Stimulated activated CD8-positive, alpha-beta memory T cell treated with anti-CD3 and anti-CD28 coated beads, Interleukin-2, amount 100 ng/mL, for 1 hour (primary cell): Measurements from ENCODE around the gene CPNE4.
"Not testable (repeated sequence)": the region's sequence is repeated elsewhere in the genome, so short reads cannot be mapped to it uniquely, and the experiment has no call there.

ENCODE experiments used
- DNase-seq, 2 donors: peaks; one replicate each; pipeline ENCODE4 v3.0.0-alpha.2; 2020; ENCODE audit warnings: low read depth in 2 of 2

The CPNE4 gene

DNA sequence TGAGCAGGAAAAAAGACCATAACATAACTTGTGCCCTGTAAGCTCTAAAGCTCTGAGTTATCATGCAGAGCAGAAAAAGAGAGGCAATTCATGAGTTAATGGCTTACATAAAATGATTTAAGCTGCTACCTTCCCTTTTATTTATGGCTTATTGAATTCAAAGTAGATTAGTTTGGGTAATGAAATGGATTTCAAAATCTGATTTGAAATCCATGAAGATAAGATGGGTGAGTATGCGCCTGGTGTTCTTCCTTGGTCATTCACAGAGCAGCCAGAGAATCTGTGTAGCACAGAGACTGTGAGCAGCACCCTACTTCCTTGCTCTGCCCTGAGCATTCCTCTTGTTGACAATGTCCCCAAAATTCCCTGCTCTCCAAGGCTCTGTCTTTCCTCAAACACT lies 495.8 kb downstream of the CPNE4 start:
- no peak for DNase-seq

DNA sequence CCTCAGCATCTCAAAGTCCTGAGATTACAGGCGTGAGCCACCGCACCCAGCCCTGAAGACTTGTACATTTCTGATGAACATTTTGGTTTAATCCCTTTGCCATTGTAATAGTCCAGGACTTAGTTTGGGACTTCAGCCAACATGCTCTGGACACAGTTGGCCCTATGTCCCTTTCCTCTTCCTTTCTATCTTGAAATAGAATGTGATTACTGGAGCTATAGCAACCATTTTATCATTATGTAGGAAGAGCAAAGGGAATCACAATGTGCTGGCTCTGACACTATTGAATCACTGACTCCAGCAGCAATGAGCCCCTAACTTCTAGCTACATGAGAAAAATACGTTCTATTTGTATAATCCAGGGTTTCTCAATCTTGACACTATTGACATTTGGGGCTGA lies 497.3 kb downstream of the CPNE4 start:
- DNase-seq, result no peak

DNA sequence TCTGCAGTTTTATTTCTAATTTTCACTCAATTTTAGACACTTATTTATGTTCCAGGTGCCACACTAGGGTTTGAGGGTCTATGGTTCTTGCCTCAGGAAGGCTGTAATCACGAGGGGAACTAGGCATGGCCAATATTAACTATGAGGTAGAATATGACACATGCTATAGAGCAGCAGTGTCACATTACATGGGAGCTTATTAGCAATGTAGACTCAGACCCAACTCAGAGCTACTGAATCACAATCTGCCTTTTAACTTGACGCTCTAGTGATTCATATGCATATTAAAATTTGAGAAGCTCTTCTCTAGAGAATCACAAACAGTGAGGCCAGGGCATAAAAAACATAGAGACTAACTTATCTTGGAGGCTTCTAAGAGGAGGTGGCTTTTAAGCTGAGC lies 499.2 kb downstream of the CPNE4 start:
- DNase-seq, result no peak

DNA sequence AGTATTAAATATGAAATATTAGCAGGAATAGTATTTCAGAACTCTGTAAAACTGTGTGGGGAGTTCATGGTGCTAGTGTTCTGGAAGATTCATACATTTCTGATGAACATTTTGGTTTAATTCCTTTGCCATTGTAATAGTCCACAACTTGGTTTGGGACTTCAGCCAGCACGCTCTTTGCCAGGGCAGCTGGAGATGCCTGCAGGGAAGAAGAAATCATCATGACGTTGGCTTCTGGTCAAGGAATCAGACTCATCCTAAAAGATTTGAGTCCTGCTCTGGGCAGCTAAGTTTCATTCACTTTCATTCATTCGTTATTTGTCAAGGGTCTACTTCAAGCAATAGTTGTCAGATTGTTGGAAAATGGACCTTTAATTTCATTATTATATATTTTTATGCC lies 499.7 kb downstream of the CPNE4 start:
- no peak for DNase-seq

DNA sequence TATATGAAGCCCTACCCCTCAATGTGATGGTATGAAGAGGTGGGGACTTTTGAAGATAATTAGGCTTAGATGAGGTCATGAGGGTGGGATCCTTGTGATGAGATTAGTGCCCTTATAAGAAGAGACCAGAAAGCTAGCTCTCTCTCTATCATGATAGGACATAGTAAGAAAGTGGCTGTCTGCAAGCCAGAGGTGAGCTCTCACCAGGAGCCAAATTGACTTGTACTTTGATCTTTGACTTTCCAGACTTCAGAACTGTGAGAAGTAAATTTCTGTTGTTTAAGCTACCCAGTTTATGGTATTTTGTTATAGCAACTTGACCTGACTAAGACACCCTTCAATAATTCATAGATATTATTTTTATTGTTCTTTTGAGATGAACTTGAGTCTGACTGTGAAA lies 502.2 kb downstream of the CPNE4 start:
- DNase-seq, result no peak

DNA sequence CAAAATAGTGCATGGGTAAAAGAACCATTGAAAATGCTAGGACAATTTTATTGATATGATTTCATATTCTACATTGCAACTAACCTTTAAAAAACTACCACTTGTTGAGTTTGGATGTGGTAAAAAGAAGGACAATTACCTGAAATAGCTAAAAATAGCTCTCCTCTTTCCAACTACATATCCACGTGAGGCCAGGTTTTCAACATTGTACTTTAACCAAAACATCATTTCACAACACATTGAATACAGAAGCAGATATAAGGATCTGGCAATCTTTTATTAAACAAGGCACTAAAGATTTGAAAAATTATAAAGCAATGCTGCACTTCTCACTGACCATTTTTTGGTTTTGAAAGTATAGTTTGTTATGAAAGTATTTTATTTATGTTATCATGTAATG lies 504.0 kb downstream of the CPNE4 start:
- DNase-seq, result no peak

DNA sequence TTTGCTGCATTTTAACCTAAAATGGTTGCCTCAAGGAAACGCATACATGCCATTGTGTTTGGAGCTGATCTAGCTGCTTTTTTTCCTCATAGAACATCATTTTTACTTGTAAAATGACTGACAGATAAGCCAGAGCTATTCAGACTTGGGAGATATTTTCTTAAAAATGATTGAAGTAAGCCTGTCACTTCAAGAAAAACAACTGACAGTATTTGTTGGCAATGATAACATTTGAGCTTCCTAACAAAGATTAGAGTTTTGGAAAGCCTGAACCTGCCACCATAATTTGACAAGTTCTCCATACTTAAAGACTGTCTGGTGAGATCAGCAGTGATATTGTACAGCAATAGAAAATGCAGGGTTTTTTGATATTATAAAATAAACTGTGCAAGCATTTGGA lies 504.4 kb downstream of the CPNE4 start:
- DNase-seq, result no peak

DNA sequence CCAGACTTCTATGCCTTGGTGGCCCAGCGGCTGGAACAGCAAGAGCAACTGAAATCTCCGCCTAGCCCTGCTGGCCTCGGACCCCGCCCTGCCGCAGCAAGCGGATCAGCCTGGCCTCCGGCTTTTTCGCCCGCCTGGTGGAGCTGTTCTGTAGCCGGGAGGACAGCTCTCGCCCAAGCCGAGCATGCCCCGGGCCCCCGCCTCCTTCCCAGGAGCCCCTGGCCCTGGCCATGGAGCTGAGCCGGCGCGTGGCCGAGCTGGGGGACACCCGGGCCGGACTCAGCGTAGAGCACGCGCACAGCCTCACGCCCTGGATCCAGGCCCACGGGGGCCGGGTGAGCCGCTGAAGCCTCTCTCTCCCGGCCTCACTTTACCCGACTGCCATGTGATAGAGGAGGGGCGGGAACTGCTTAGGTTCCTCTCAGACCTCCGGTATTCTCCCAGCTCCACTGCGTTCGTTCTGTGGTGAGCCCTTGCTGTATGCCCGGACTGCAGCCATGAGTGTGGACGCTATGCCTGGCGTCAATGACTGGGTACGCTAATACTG lies 507.9 kb downstream of the CPNE4 start:
- no peak for DNase-seq

DNA sequence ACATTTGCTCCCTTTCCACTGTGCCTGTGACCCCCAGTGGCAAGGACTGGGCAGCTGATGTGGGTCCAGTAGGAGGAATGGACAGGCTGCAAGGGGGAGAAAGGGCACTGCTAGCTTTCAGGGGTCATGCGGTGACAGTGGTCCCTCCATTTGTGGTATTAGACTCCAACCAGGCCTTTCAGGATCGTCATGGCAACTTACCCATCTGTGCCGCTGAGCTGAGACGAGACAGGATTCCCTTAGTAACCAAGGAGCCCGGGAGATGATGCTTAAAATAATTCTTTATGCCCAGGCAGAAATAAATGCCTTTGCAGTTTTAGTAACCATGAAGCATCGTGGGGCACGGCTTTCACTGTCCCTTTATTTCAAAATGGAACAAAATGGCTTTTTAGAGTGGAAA lies 516.1 kb downstream of the CPNE4 start:
- no peak for DNase-seq

DNA sequence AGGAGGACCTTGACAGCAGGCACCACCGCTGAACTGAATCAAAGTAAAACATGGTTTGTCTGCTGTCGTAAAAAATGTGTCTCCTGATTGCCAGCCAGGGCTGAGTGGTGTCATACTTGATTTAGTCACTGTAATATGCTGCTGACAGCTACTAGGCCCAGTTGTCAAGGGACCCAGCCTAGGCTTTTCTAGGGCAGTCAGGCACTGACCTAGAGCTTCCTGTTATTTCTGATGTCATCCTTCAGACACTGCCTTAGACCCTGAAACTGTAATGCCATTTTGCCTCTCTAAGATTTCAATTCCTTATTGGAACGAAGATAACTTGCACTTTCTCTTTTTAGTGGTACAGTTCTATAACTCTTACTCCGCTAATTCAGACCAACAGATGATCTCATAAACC lies 529.4 kb downstream of the CPNE4 start:
- DNase-seq, result no peak

DNA sequence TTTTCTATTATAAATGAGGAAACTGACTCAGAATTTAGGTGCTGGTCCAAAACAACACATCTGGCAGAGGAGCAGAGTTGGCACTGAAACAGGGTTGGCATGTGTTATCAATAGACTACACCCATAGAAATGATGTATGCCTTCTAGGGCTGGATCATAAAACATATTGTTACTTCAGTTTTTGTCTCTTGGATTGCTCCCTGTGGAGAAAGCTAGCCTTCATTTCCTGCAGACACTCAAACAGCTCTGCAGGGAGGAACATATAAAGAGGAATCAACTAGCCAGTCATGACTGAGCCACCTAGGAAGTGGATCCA lies 531.5 kb downstream of the CPNE4 start:
- no peak for DNase-seq

DNA sequence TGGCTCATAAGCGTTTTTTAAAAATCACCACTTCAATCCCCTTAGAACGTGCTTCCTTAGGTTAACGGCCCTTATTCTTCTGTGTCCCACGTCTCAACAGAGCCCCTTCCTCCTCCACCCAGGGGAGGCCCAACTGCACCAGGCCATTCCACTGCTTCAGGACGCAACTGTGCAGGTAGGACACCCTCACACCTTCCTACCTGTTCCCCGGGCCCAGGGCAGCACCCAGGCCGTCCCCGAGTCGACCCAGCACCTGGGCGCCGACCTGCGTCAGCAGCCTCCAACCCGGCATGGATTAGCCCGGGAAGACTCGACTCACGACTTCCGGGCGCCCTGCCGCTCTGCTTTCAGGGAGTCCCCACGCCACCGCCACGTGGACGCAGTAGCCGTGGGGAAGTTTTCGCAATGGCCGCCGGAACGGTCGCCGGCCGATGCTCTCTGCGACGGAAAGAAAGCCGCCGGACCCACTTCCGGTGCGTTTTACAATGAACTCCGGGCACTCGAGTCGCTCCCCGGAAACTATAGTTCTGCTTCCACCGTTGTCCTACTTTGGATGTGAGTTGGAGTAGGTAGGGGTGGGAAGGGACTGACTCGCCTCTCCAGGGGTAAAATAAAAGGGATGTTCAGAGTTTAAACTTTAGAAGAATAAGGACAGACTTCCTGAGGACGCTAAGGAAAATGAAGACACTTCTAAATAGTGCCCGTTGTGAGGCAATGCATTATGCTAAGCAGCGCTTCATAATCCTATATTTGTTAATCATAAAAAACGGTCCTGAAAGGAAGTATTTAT lies 532.1 kb downstream of the CPNE4 start, which contains the start of gene MRPL3:
Gene MRPL3 (minus strand): TSS at position 442 of the 790 bp plus-strand sequence. CDS start 150 bp downstream, at position 292.
- DNase-seq, result peak; percentile 69 to 72

DNA sequence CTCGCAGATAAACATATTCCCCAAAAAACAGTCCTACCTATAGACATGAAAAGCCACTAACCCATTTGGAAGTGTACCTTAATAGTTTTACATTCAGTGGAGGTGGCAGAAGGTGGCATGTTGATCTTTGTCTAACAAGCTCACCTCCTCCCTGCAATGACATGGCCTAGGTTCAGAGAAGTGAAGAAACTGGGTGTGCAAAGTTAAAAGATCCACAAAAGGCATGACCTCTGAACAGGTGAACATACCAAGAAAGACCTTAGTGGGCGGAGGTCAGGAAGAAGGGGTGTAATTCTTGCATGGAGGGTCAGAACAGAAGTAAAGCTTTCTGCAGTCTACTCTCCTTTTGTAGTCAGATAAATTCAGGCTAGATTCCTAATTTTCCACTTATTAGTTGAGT lies 532.9 kb downstream of the CPNE4 start:
- DNase-seq, result no peak

DNA sequence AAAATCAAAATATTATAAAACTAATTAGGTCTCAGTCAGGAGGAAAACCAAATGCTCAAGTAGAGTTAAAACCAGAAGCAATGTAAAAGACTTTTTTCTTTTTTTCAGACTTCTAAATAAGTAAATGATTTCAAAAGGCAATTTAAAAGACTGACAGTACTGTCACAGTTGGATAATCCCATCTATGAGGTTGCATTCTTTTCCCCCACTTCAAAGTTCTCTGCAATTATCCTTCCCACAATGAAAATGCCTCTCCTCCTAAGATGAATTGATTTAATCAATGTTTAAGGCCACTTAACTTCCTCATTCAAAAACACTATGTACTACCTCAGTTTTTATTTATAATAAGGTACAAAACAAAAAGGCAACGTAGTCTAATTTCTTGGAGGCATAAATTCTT lies 540.1 kb downstream of the CPNE4 start:
- no peak for DNase-seq

DNA sequence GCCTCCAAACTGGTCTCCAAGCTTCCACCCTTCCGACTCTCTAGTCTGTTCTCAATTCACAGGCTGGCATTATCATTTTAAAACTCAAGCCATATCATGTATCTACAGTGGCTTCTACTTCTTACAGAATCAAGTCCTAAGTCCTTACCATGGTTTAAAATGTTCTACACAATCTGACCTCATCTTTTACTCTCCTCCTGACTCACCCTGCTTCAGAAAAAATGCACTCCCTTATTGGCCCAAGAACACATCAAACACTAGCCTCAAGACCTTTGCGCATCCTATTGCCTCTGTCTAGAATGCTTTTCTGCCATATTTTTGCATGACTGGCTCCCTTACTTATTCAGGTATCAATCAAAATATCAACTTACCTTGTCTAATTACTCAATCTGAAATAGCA lies 543.0 kb downstream of the CPNE4 start:
- no peak for DNase-seq

DNA sequence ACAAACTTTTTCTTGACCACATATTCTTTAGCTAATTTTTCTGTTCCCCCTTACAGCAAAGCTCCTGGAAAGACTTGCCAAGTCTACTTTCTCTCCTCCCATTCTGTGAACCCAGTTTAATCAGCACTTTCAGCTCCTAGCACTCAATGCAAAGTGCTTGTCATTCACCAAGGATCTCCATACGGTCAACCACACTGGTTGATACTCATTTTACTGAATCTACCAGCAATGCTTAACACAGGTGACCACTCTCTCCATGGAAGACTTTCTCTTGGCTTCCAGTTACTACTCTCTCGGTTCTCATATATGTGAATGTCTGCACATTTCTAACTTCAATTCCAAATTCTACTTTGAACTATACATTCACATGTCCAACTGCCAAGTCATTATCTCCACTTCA lies 543.7 kb downstream of the CPNE4 start:
- DNase-seq, result no peak

DNA sequence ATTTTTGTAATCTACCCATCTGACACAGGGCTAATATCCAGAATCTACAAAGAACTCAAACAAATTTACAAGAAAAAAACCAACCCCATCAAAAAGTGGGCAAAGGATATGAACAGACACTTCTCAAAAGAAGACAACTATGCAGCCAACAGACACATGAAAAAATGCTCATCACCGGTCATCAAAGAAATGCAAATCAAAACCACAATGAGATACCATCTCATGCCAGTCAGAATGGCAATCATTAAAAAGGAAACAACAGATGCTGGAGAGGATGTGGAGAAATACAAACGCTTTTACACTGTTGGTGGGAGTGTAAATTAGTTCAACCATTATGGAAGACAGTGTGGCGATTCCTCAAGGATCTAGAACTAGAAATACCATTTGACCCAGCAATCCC lies 548.3 kb downstream of the CPNE4 start:
- DNase-seq, result not testable (repeated sequence)

DNA sequence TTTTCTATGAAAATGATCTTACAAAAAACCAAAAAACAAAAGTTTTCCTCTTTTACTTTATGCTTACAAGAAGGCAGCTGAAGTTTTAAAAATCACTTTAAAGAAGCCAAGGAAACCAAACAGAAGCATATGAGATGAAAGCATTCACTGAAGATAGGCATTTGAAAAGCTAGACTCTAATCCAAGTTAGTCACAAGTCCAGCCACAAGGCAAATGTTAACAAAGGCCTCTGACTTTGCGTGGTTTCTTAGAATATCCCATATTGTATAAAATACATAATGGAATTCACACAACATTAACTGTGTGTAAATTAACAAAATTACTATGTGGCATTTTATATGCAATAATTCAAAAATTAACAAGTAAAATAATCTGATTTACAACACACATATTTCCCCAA lies 549.7 kb downstream of the CPNE4 start:
- DNase-seq, result no peak

DNA sequence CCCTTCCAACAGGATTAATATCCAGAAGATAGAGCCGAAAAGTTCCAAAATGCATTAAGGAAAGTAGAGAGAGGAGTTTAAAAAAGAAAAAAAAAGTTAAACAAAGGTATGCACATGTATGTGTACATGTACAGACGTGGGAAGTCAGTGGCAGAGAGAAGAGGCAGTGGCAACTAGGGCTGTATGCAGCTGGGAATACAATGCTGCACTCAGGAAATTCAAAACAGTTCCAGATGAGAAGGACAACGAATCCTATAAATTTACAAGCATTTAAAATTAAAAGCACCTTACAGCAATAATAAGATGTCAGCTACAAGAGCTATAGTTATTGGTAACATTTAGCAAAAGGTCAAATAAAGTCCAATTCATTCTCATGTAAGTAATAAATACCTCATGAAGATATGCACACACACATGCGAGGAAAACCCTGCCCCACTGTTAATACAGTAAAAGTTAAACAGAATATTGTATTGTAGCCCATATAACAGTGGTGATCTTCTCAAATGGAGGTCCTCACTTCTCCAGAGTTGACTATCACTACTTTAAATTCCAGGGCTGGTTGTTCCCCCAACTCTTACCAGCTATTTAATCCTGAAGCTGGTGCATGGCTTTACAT lies 550.2 kb downstream of the CPNE4 start:
- DNase-seq, result no peak
